ENCODE results near the gene KCNIP3.

KCNIP3 gene

GRCh38 chr2:95271381-95271971 is 25.7 kb upstream of the KCNIP3 start:
- Histone ChIP-seq H3K9me3 (ENCODE audit: insufficient read depth, low read length, severe bottlenecking) (no peaks in the 10 kb centered on the region), H3K4me1 (ENCODE audit: insufficient read depth, low read length) (no peaks in the 10 kb centered on the region), H4K20me1 (ENCODE audit: insufficient read depth, low read length) (peaks cover 2% of the 10 kb centered on the region; the same call in 1 of the 2 replicates), H3K79me2 (ENCODE audit: insufficient read depth, low read length) (no peaks in the 10 kb centered on the region), H3K36me3 (ENCODE audit: insufficient read depth, low read length) (no peaks in the 10 kb centered on the region), H3K9ac (ENCODE audit: low read depth, low read length) (no peak overlapping the region), H3K27ac (ENCODE audit: low read length) (no peak overlapping the region), H3K4me2 (ENCODE audit: insufficient read depth, low read length) (no peak overlapping the region), H2AFZ (ENCODE audit: low read depth, low read length) (no peak overlapping the region), H3K4me3 (ENCODE audit: low read depth in 1 of 2, low read length in 2 of 2) (no peak overlapping the region), H3K27me3 (ENCODE audit: insufficient read depth, low read length, poor library complexity) (no peaks in the 10 kb centered on the region)
- DNase-seq: no peak
- TF ChIP-seq CTCF (IDR thresholded peaks at IDR 0.05; ENCODE audit: borderline replicate concordance, extremely low read depth, low read length, poor library complexity, severe bottlenecking): no peak
- TF ChIP-seq EZH2 (IDR thresholded peaks at IDR 0.05; ENCODE audit: borderline replicate concordance, low read depth, low read length, severe bottlenecking): no peak
- ATAC-seq (ENCODE audit: insufficient read depth, low read depth): no peak

- no peak for TF ChIP-seq EZH2 (IDR thresholded peaks at IDR 0.05; ENCODE audit: borderline replicate concordance, low read depth, low read length, severe bottlenecking)
- no peak for TF ChIP-seq CTCF (IDR thresholded peaks at IDR 0.05; ENCODE audit: borderline replicate concordance, extremely low read depth, low read length, poor library complexity, severe bottlenecking)
- ATAC-seq (ENCODE audit: insufficient read depth, low read depth): no peak
Observed at GRCh38 chr2:95272299-95272751, 24.8 kb upstream of the KCNIP3 start.

GRCh38 chr2:95272781-95273180 is 24.4 kb upstream of the KCNIP3 start:
- no peak overlapping the region for H3K4me3 ChIP-seq (ENCODE audit: low read depth in 1 of 2, low read length in 2 of 2)
- no peak overlapping the region for H2AFZ ChIP-seq (ENCODE audit: low read depth, low read length)
- no peak overlapping the region for H3K9ac ChIP-seq (ENCODE audit: low read depth, low read length)
- no peaks in the 10 kb centered on the region for H3K79me2 ChIP-seq (ENCODE audit: insufficient read depth, low read length)
- no peak overlapping the region for H3K4me2 ChIP-seq (ENCODE audit: insufficient read depth, low read length)
- no peaks in the 10 kb centered on the region for H3K36me3 ChIP-seq (ENCODE audit: insufficient read depth, low read length)
- no peaks in the 10 kb centered on the region for H3K27me3 ChIP-seq (ENCODE audit: insufficient read depth, low read length, poor library complexity)
- H3K9me3 ChIP-seq (ENCODE audit: insufficient read depth, low read length, severe bottlenecking): no peaks in the 10 kb centered on the region
- ATAC-seq (ENCODE audit: insufficient read depth, low read depth) (no peak), DNase-seq (no peak)
- peaks cover 2% of the 10 kb centered on the region; the same call in 1 of the 2 replicates for H4K20me1 ChIP-seq (ENCODE audit: insufficient read depth, low read length)
- no peak overlapping the region for H3K27ac ChIP-seq (ENCODE audit: low read length)
- no peaks in the 10 kb centered on the region for H3K4me1 ChIP-seq (ENCODE audit: insufficient read depth, low read length)
- TF ChIP-seq CTCF (IDR thresholded peaks at IDR 0.05; ENCODE audit: borderline replicate concordance, extremely low read depth, low read length, poor library complexity, severe bottlenecking) (no peak), EZH2 (IDR thresholded peaks at IDR 0.05; ENCODE audit: borderline replicate concordance, low read depth, low read length, severe bottlenecking) (no peak)

More at GRCh38 chr2:95272299-95272751, 24.8 kb upstream of the KCNIP3 start:
- no peak for DNase-seq
- Histone ChIP-seq H3K27me3 (ENCODE audit: insufficient read depth, low read length, poor library complexity) (no peaks in the 10 kb centered on the region), H4K20me1 (ENCODE audit: insufficient read depth, low read length) (peaks cover 2% of the 10 kb centered on the region; the same call in 1 of the 2 replicates), H3K4me2 (ENCODE audit: insufficient read depth, low read length) (no peak overlapping the region), H3K9me3 (ENCODE audit: insufficient read depth, low read length, severe bottlenecking) (no peaks in the 10 kb centered on the region), H3K79me2 (ENCODE audit: insufficient read depth, low read length) (no peaks in the 10 kb centered on the region), H3K36me3 (ENCODE audit: insufficient read depth, low read length) (no peaks in the 10 kb centered on the region), H3K4me1 (ENCODE audit: insufficient read depth, low read length) (no peaks in the 10 kb centered on the region), H2AFZ (ENCODE audit: low read depth, low read length) (no peak overlapping the region), H3K4me3 (ENCODE audit: low read depth in 1 of 2, low read length in 2 of 2) (no peak overlapping the region), H3K9ac (ENCODE audit: low read depth, low read length) (no peak overlapping the region), H3K27ac (ENCODE audit: low read length) (no peak overlapping the region)
